Liver (tissue), 9 donors: ENCODE results near the gene S100G. TPM values are rescaled to one million over a fixed set of nuclear protein-coding genes. Genes with fewer than 3 reads are reported as not detected.

Experiments
- DNase-seq: peaks from one replicate; pipeline ENCODE4 v3.0.0-alpha.2; 2017; ENCODE audit warnings: low spot score
- H3K27ac ChIP-seq, 2 donors: one replicate each; pipeline ENCODE4 v1.7.0; 2013; ENCODE audit warnings: inconsistent platforms in 2 of 2, low read length in 2 of 2, control low read depth in 1 of 2, low read depth in 1 of 2, mild to moderate bottlenecking in 1 of 2
- H3K27me3 ChIP-seq, 4 donors: one replicate each; pipeline versions ENCODE4 v1.6.1 to v1.7.0; 2013; ENCODE audit warnings: low read length in 3 of 4, inconsistent platforms in 1 of 4, mild to moderate bottlenecking in 1 of 4, moderate library complexity in 1 of 4; ENCODE audit not compliant: control insufficient read depth in 4 of 4, insufficient read depth in 4 of 4
- H3K36me3 ChIP-seq, 4 donors: one replicate each; pipeline versions ENCODE4 v1.6.1 to v1.7.0; 2013; ENCODE audit warnings: low read length in 3 of 4, mild to moderate bottlenecking in 3 of 4, low read depth in 1 of 4, moderate library complexity in 1 of 4; ENCODE audit not compliant: control insufficient read depth in 4 of 4, insufficient read depth in 3 of 4
- H3K4me1 ChIP-seq, 4 donors: one replicate each; pipeline versions ENCODE4 v1.6.1 to v1.7.0; 2013; ENCODE audit warnings: low read length in 3 of 4, mild to moderate bottlenecking in 3 of 4, moderate library complexity in 1 of 4; ENCODE audit not compliant: control insufficient read depth in 4 of 4, insufficient read depth in 4 of 4
- H3K4me3 ChIP-seq, 3 donors: one replicate each; pipeline versions ENCODE4 v1.6.1 to v1.7.0; 2013; ENCODE audit warnings: low read length in 3 of 3, control low read depth in 1 of 3, low read depth in 1 of 3, mild to moderate bottlenecking in 1 of 3
- H3K9ac ChIP-seq, 2 donors: one replicate each; pipeline ENCODE4 v1.7.0; 2013; ENCODE audit warnings: low read length in 2 of 2, mild to moderate bottlenecking in 2 of 2, moderate library complexity in 2 of 2, control low read depth in 1 of 2, low read depth in 1 of 2
- H3K9me3 ChIP-seq, 4 donors: one replicate each; pipeline versions ENCODE4 v1.6.1 to v1.7.0; 2013; ENCODE audit warnings: low read length in 3 of 4; ENCODE audit not compliant: control insufficient read depth in 4 of 4
- EGR1 ChIP-seq, 2 donors: IDR thresholded peaks; 2 replicates each; pipeline ENCODE4 v1.6.1; 2016 to 2018; ENCODE audit warnings: antibody characterized with exemption in 2 of 2, low read depth in 2 of 2
- FOXA2 ChIP-seq: IDR thresholded peaks from 2 replicates; pipeline ENCODE4 v1.6.1; 2016; ENCODE audit warnings: antibody characterized with exemption
- HNF4A ChIP-seq, 2 donors: conservative IDR thresholded peaks; 2 replicates each; pipeline ENCODE4 v1.6.1; 2016; ENCODE audit warnings: antibody characterized with exemption in 2 of 2, mild to moderate bottlenecking in 2 of 2
- HNF4G ChIP-seq: IDR thresholded peaks from 2 replicates; pipeline ENCODE4 v1.6.1; 2016; ENCODE audit warnings: antibody characterized with exemption
- JUND ChIP-seq, 2 donors: IDR thresholded peaks; 2 replicates each; pipeline ENCODE4 v1.6.1; 2016; ENCODE audit warnings: antibody characterized with exemption in 2 of 2
- NR2F2 ChIP-seq: IDR thresholded peaks from 2 replicates; pipeline ENCODE4 v1.6.1; 2016; ENCODE audit warnings: antibody characterized with exemption
- REST ChIP-seq: IDR thresholded peaks from 2 replicates; pipeline ENCODE4 v1.6.1; 2016; ENCODE audit warnings: antibody characterized with exemption, mild to moderate bottlenecking
- RXRA ChIP-seq, 2 donors: IDR thresholded peaks; 2 replicates each; pipeline ENCODE4 v1.6.1; 2017 to 2018; ENCODE audit warnings: antibody characterized with exemption in 2 of 2, mild to moderate bottlenecking in 1 of 2
- SP1 ChIP-seq: IDR thresholded peaks from 2 replicates; pipeline ENCODE4 v1.6.1; 2018; ENCODE audit warnings: antibody characterized with exemption, mild to moderate bottlenecking
- TAF1 ChIP-seq: conservative IDR thresholded peaks from 2 replicates; pipeline ENCODE4 v1.6.1; 2016; ENCODE audit warnings: antibody characterized with exemption, mild to moderate bottlenecking
- ZBTB33 ChIP-seq: IDR thresholded peaks from 2 replicates; pipeline ENCODE4 v1.6.1; 2016; ENCODE audit warnings: antibody characterized with exemption
- WGBS: extraction: QIAGEN DNeasy Blood & Tissue Kit; methylation state at CpG from one replicate; pipeline ENCODE4 v1.1.7; 2013; 5-methylcytosine and 5-hydroxymethylcytosine counted together
- polyA plus RNA-seq, 2 donors: library from polyadenylated mRNA; stranded (reverse) in 1 of 2; unstranded in 1 of 2; fragments of 200-250 nt in 1 of 2; fragments of >200 nt in 1 of 2; fragmentation: Nextera tagmentation in 1 of 2; extraction: Ambion mirVana in 1 of 2; gene quantifications; one replicate each; pipeline versions ENCODE4 v1.2.1 to v1.2.3, GENCODE V29; 2013 to 2015
- total RNA-seq, 2 donors: library from RNA; depleted of rRNA; stranded (reverse); fragments of >200 nt; gene quantifications; one replicate each; pipeline ENCODE4 v1.2.3, GENCODE V29; 2014
- TF ChIP-seq, protein P1 (sequence below): fragments of 150-350 bp; IDR thresholded peaks from 2 replicates; pipeline ENCODE4 v1.5.1; 2017; ENCODE audit warnings: improper control_type of control experiment, low read depth, low read length; ENCODE audit not compliant: missing input control
- TF ChIP-seq, protein P2 (sequence below): IDR thresholded peaks from 2 replicates; pipeline ENCODE4 v1.6.1; 2016; ENCODE audit warnings: antibody characterized with exemption
- TF ChIP-seq, protein P3 (sequence below): IDR thresholded peaks from 2 replicates; pipeline ENCODE4 v1.6.1; 2016; ENCODE audit warnings: antibody characterized with exemption
- donor health status: healthy.
- donor health status: healthy.
- donor health status: healthy.
- donor health status: healthy.
- donor health status: healthy.

S100G gene
- total and polyA plus RNA-seq, 4 donors: not detected

- Histone ChIP-seq H3K27ac (no peak overlapping the region), H3K36me3 (peaks cover 0 to 2% (median under 1%) of the 10 kb centered on the region in 4 donors), H3K4me3 (no peak overlapping the region), H3K4me1 (no peaks in the 10 kb centered on the region), H3K9ac (no peak overlapping the region), H3K27me3 (no peaks in the 10 kb centered on the region), H3K9me3 (no peaks in the 10 kb centered on the region)
- no peak for TF ChIP-seq NR2F2
- no peak for TF ChIP-seq TAF1
- TF ChIP-seq FOXA2: no peak
- TF ChIP-seq, protein P1, sequence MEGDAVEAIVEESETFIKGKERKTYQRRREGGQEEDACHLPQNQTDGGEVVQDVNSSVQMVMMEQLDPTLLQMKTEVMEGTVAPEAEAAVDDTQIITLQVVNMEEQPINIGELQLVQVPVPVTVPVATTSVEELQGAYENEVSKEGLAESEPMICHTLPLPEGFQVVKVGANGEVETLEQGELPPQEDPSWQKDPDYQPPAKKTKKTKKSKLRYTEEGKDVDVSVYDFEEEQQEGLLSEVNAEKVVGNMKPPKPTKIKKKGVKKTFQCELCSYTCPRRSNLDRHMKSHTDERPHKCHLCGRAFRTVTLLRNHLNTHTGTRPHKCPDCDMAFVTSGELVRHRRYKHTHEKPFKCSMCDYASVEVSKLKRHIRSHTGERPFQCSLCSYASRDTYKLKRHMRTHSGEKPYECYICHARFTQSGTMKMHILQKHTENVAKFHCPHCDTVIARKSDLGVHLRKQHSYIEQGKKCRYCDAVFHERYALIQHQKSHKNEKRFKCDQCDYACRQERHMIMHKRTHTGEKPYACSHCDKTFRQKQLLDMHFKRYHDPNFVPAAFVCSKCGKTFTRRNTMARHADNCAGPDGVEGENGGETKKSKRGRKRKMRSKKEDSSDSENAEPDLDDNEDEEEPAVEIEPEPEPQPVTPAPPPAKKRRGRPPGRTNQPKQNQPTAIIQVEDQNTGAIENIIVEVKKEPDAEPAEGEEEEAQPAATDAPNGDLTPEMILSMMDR: no peak
- no peak for TF ChIP-seq ZBTB33
- TF ChIP-seq, protein P2, sequence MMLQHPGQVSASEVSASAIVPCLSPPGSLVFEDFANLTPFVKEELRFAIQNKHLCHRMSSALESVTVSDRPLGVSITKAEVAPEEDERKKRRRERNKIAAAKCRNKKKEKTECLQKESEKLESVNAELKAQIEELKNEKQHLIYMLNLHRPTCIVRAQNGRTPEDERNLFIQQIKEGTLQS: no peak
- no peak for TF ChIP-seq SP1
- no peak for TF ChIP-seq JUND (IDR thresholded peaks at IDR 0.05)
- DNase-seq: no peak
- WGBS: 79% methylated on average over 4 of the region's 4 CpGs
Observed at GRCh38 chrX:16603822-16604221, 46.1 kb upstream of the S100G start.

- 65% methylated on average over 2 of the region's 2 CpGs for WGBS
- H3K27me3 ChIP-seq: no peaks in the 10 kb centered on the region
- H3K27ac ChIP-seq: no peak overlapping the region
- H3K9me3 ChIP-seq: no peaks in the 10 kb centered on the region
- H3K36me3 ChIP-seq: peaks cover 0 to 2% (median under 1%) of the 10 kb centered on the region in 4 donors
- no peak overlapping the region for H3K4me3 ChIP-seq
- H3K9ac ChIP-seq: no peak overlapping the region
- TF ChIP-seq, protein P3, sequence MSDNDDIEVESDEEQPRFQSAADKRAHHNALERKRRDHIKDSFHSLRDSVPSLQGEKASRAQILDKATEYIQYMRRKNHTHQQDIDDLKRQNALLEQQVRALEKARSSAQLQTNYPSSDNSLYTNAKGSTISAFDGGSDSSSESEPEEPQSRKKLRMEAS: no peak
- TF ChIP-seq RXRA (IDR thresholded peaks at IDR 0.05): no peak
- peak; percentile 60 to 75 for TF ChIP-seq HNF4A (conservative IDR thresholded peaks at IDR 0.05)
- TF ChIP-seq HNF4G: peak; percentile 9
- DNase-seq: no peak
- no peaks in the 10 kb centered on the region for H3K4me1 ChIP-seq
Observed at GRCh38 chrX:16604337-16604736, 45.6 kb upstream of the S100G start.

- no peak for DNase-seq
- WGBS: 90% methylated on average over 4 of the region's 4 CpGs
- H3K36me3 ChIP-seq: peaks cover 0 to 2% (median under 1%) of the 10 kb centered on the region in 4 donors
- no peaks in the 10 kb centered on the region for H3K27me3 ChIP-seq
- H3K9me3 ChIP-seq: no peaks in the 10 kb centered on the region
- H3K4me3 ChIP-seq: no peak overlapping the region
- no peaks in the 10 kb centered on the region for H3K4me1 ChIP-seq
- H3K27ac ChIP-seq: no peak overlapping the region
- H3K9ac ChIP-seq: no peak overlapping the region
- no peak for TF ChIP-seq NR2F2
- no peak for TF ChIP-seq REST
- TF ChIP-seq, protein P2: no peak
- no peak for TF ChIP-seq ZBTB33
- TF ChIP-seq JUND (IDR thresholded peaks at IDR 0.05): no peak
- no peak for TF ChIP-seq FOXA2
- TF ChIP-seq EGR1 (IDR thresholded peaks at IDR 0.05; ENCODE audit: low read depth in 2 of 2): no peak
- TF ChIP-seq, protein P1: no peak
- TF ChIP-seq TAF1: no peak
Observed at GRCh38 chrX:16606142-16606720, 43.7 kb upstream of the S100G start.
